Measurements from ENCODE around the gene CAMK1D. TPM values are rescaled to one million over a fixed set of nuclear protein-coding genes. Genes with fewer than 3 reads are reported as not detected.
"Not testable (repeated sequence)": the region's sequence is repeated elsewhere in the genome, so short reads cannot be mapped to it uniquely, and the experiment has no call there.

CAMK1D gene
- total RNA-seq, 1 experiment from 2014 or later: 6.0 TPM

DNA sequence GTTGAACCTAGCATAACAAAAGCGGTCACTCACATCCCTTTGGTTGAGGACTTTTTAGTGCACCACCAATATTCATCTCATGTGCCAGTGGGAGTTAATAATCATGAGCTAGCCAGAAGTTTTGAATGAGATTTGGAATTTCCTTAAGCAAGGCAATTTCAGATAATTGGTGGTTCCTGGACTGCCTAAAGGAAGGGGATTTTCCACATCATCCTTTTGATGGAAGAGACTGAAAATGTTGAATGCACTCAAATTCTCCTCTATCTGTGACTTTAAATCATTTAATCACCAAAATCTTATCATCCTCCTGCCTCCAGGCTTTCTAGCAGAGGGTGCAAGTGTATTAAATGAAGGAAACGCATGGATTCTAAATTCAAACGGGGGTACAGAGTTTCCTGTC is 391.5 kb downstream of the CAMK1D start:
- no peaks in the 10 kb centered on the region for H4K20me1 ChIP-seq (ENCODE audit: insufficient read depth)
- CTCF ChIA-PET: no interaction called here

DNA sequence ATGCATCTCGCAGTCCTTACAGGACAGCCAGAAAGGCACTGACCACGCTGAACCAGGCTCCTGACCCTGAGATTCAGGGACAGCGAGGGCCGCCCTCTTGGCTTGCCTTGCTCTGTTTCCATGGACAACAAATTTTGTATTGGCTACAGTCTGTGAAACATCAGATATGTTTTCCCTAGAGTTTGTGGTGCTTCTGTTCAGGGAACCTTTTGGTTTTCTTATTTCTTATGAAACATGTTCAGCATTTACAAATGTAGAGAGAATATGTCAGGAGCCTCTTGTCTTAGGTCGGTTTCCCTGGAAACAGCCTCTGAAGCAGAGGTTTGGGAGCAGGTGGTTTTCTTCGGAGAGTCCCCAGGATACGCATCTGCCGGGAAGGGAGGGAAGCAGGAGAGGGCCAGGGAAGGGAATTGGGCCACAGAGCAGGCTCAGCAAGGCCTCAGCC is 392.0 kb downstream of the CAMK1D start:
- Histone ChIP-seq H3K4me1 (replicated peaks; ENCODE audit: insufficient read depth) (no peaks in the 10 kb centered on the region), H3K9me3 (ENCODE audit: insufficient read depth, low read depth) (no peaks in the 10 kb centered on the region), H4K20me1 (ENCODE audit: insufficient read depth) (no peaks in the 10 kb centered on the region), H3K79me2 (ENCODE audit: low read depth) (no peaks in the 10 kb centered on the region), H2AFZ (no peak overlapping the region), H3K27ac (no peak overlapping the region), H3K9me2 (ENCODE audit: insufficient read depth) (no peaks in the 10 kb centered on the region), H3F3A (ENCODE audit: insufficient read depth, low read depth) (no peaks in the 10 kb centered on the region), H3K36me3 (ENCODE audit: low read depth) (no peaks in the 10 kb centered on the region), H3K27me3 (ENCODE audit: insufficient read depth, low read depth) (no peaks in the 10 kb centered on the region), H3K4me2 (no peak overlapping the region), H3K4me3 (no peak overlapping the region)
- ChIA-PET POLR2A (ENCODE audit: unreplicated experiment) (no interaction called here), CTCF (interaction anchor here (0.6 kb wide), 1 partner anchor 11 kb away, joined by 7 read pairs; no protein-coding TSS in a partner anchor)
- no peak for TF ChIP-seq EZH2 (IDR thresholded peaks at IDR 0.05; ENCODE audit: low read depth)
- TF ChIP-seq, protein P1, sequence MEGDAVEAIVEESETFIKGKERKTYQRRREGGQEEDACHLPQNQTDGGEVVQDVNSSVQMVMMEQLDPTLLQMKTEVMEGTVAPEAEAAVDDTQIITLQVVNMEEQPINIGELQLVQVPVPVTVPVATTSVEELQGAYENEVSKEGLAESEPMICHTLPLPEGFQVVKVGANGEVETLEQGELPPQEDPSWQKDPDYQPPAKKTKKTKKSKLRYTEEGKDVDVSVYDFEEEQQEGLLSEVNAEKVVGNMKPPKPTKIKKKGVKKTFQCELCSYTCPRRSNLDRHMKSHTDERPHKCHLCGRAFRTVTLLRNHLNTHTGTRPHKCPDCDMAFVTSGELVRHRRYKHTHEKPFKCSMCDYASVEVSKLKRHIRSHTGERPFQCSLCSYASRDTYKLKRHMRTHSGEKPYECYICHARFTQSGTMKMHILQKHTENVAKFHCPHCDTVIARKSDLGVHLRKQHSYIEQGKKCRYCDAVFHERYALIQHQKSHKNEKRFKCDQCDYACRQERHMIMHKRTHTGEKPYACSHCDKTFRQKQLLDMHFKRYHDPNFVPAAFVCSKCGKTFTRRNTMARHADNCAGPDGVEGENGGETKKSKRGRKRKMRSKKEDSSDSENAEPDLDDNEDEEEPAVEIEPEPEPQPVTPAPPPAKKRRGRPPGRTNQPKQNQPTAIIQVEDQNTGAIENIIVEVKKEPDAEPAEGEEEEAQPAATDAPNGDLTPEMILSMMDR (conservative IDR thresholded peaks at IDR 0.05): no peak
- DNase-seq: no peak
- intact Hi-C loops (cut with micrococcal nuclease; ENCODE audit: unreplicated experiment): no loop called here
- BruUV-seq (replicated peaks): no TSS peak

More for the DNA sequence above, 391.5 kb downstream of the CAMK1D start:
- Histone ChIP-seq H3K27ac (no peak overlapping the region), H3K9me3 (ENCODE audit: insufficient read depth, low read depth) (no peaks in the 10 kb centered on the region), H3K9me2 (ENCODE audit: insufficient read depth) (no peaks in the 10 kb centered on the region), H2AFZ (no peak overlapping the region), H3K36me3 (ENCODE audit: low read depth) (no peaks in the 10 kb centered on the region), H3F3A (ENCODE audit: insufficient read depth, low read depth) (no peaks in the 10 kb centered on the region), H3K4me2 (no peak overlapping the region), H3K79me2 (ENCODE audit: low read depth) (no peaks in the 10 kb centered on the region), H3K4me3 (no peak overlapping the region), H3K4me1 (replicated peaks; ENCODE audit: insufficient read depth) (no peaks in the 10 kb centered on the region), H3K27me3 (ENCODE audit: insufficient read depth, low read depth) (no peaks in the 10 kb centered on the region)
- POLR2A ChIA-PET (ENCODE audit: unreplicated experiment): no interaction called here
- DNase-seq: no peak
- no peak for TF ChIP-seq EZH2 (IDR thresholded peaks at IDR 0.05; ENCODE audit: low read depth)
- TF ChIP-seq, protein P1 (conservative IDR thresholded peaks at IDR 0.05): no peak
- intact Hi-C loops (cut with micrococcal nuclease; ENCODE audit: unreplicated experiment): no loop called here
- no TSS peak for BruUV-seq (replicated peaks)

DNA sequence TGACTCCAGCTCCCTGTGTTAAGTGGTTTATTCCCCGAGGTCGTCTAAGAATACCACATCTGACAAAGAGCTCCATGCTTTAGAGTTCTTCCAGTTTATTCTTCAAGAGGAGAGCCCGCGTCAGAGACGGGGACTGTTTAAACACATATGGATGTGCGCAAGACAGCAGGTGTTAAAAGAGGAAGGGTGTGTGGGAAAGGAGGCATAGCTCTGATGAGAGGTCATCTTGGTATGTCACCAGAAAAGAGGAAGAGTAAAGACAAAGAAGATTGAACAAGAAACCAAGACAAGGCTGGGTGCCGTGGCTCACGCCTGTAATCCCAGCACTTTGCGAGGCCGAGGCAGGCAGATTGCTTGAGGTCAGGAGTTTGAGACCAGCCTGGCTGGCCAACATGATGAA is 393.4 kb downstream of the CAMK1D start:
- H3K27ac ChIP-seq: no peak overlapping the region
- CTCF ChIA-PET: no interaction called here
- H3K79me2 ChIP-seq (ENCODE audit: low read depth): no peaks in the 10 kb centered on the region
- DNase-seq: no peak
- H3K4me1 ChIP-seq (replicated peaks; ENCODE audit: insufficient read depth): no peaks in the 10 kb centered on the region
- intact Hi-C loops (cut with micrococcal nuclease; ENCODE audit: unreplicated experiment): no loop called here
- H3K4me2 ChIP-seq: no peak overlapping the region
- H3K9me3 ChIP-seq (ENCODE audit: insufficient read depth, low read depth): no peaks in the 10 kb centered on the region
- H3K36me3 ChIP-seq (ENCODE audit: low read depth): no peaks in the 10 kb centered on the region
- H2AFZ ChIP-seq: no peak overlapping the region
- no peaks in the 10 kb centered on the region for H3K27me3 ChIP-seq (ENCODE audit: insufficient read depth, low read depth)
- POLR2A ChIA-PET (ENCODE audit: unreplicated experiment): no interaction called here
- TF ChIP-seq, protein P1 (conservative IDR thresholded peaks at IDR 0.05): no peak
- no peak for TF ChIP-seq EZH2 (IDR thresholded peaks at IDR 0.05; ENCODE audit: low read depth)
- no peaks in the 10 kb centered on the region for H4K20me1 ChIP-seq (ENCODE audit: insufficient read depth)
- BruUV-seq (replicated peaks): no TSS peak
- H3K4me3 ChIP-seq: no peak overlapping the region
- H3F3A ChIP-seq (ENCODE audit: insufficient read depth, low read depth): no peaks in the 10 kb centered on the region
- no peaks in the 10 kb centered on the region for H3K9me2 ChIP-seq (ENCODE audit: insufficient read depth)

DNA sequence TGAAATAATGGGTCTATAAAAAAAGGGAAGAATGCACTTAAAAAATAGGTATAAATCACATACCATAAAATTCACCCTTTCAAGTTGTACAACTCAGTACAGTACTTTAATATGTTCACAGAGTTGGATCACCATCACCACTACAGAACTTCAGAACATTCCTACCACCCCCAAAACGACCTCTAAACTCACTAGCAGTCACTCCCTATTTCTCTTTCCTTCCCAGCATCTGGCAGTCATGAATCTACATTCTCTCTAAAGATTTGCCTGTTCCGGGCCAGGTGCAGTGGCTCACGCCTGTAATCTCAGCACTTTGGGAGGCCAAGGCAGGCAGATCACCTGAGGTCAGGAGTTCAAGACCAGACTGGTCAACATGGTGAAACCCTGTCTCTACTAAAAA is 394.1 kb downstream of the CAMK1D start:
- POLR2A ChIA-PET (ENCODE audit: unreplicated experiment); intact Hi-C loops (cut with micrococcal nuclease; ENCODE audit: unreplicated experiment); BruUV-seq (replicated peaks); H3K27ac ChIP-seq; DNase-seq; H4K20me1 ChIP-seq (ENCODE audit: insufficient read depth); H3K4me2 ChIP-seq; CTCF ChIA-PET; H3K4me3 ChIP-seq; H3K4me1 ChIP-seq (replicated peaks; ENCODE audit: insufficient read depth); H3F3A ChIP-seq (ENCODE audit: insufficient read depth, low read depth); H3K79me2 ChIP-seq (ENCODE audit: low read depth); H3K9me2 ChIP-seq (ENCODE audit: insufficient read depth); H3K36me3 ChIP-seq (ENCODE audit: low read depth); H2AFZ ChIP-seq; H3K9me3 ChIP-seq (ENCODE audit: insufficient read depth, low read depth); H3K27me3 ChIP-seq (ENCODE audit: insufficient read depth, low read depth): not testable (repeated sequence)

All from PC-9 (cell line).